ENCODE measurements around the gene MAN2A1. TPM values are rescaled to one million over a fixed set of nuclear protein-coding genes. Genes with fewer than 3 reads are reported as not detected.

Gene MAN2A1
- 43.6 TPM for total RNA-seq
- long read RNA-seq, full-length matches to known transcripts, result 48 of 64 reads
- long read RNA-seq, partial matches to known transcripts, result 10 of 64 reads
- long read RNA-seq, other reads (novel, unspliced or antisense), result 6 of 64 reads

DNA sequence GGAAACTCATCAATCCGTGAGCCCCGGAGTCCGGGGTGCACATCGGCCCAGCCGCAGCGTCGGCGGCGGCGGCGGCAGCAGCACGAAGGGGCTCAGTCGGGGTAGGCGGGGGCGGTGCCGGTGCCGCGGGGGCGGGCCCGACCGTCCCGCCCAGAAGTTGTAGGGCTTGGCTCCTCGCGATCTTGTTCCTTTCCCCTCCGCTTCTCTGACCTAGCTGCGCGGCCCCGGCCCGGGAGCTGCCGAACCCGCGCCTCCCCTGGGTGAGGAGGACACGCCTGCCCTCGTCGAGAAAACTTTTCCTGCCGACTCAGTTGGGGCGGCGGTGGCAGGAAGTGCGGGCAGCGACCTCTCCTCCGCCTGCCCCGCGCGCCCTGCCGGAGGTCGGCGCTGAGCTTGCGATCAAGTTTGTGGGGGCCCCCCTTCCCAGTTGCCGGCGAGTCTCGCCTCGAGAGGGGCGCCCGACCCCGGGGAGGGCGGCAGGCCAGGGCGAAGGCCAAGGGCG is at the start of gene MAN2A1:
TSS of gene MAN2A1 (plus strand) at position 188 of the 502 bp plus-strand sequence. CDS start 491 bp downstream, outside the sequence.
- peak within 1 kb of the TSS; percentile 95 for H3K4me3 ChIP-seq
- H3K27ac ChIP-seq, result peak within 1 kb of the TSS; percentile 90
- H3K27me3 ChIP-seq, result no peaks in the 10 kb centered on the region
- TF ChIP-seq, protein P1, sequence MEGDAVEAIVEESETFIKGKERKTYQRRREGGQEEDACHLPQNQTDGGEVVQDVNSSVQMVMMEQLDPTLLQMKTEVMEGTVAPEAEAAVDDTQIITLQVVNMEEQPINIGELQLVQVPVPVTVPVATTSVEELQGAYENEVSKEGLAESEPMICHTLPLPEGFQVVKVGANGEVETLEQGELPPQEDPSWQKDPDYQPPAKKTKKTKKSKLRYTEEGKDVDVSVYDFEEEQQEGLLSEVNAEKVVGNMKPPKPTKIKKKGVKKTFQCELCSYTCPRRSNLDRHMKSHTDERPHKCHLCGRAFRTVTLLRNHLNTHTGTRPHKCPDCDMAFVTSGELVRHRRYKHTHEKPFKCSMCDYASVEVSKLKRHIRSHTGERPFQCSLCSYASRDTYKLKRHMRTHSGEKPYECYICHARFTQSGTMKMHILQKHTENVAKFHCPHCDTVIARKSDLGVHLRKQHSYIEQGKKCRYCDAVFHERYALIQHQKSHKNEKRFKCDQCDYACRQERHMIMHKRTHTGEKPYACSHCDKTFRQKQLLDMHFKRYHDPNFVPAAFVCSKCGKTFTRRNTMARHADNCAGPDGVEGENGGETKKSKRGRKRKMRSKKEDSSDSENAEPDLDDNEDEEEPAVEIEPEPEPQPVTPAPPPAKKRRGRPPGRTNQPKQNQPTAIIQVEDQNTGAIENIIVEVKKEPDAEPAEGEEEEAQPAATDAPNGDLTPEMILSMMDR (IDR thresholded peaks at IDR 0.05), result peak; percentile 4
- no peaks in the 10 kb centered on the region for H3K9me3 ChIP-seq
- peak; percentile 82 for ATAC-seq
- intact Hi-C loops (cut with DNase I), result no loop called here
- peaks cover 15% of the 10 kb centered on the region for H3K4me1 ChIP-seq
- DNase-seq, result peak; percentile 91
- no peaks in the 10 kb centered on the region for H3K36me3 ChIP-seq

DNA sequence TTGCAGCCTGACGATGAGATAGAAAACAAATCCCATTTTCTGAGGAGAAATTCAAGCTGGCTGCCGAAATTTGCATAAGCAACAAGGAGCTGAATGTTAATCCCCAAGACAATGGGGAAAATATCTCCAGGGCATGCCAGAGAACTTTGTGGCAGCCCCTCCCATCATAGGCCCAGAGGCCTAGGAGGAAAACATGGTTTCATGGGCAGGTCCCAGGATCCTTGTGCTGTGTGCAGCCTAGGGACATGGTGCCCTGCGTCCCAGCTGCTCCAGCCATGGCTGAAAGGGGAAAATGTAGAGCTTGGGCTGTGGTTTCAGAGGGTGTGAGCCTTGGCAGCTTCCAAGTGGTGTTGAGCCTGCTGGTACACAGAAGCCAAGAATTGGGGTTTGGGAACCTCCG is 48.8 kb upstream of the MAN2A1 start:
- Histone ChIP-seq H3K9me3 (no peaks in the 10 kb centered on the region), H3K36me3 (no peaks in the 10 kb centered on the region), H3K27ac (no peak overlapping the region), H3K27me3 (no peaks in the 10 kb centered on the region), H3K4me1 (no peaks in the 10 kb centered on the region), H3K4me3 (no peak overlapping the region)
- intact Hi-C loops (cut with DNase I), result no loop called here
- TF ChIP-seq, protein P1 (IDR thresholded peaks at IDR 0.05), result no peak
- ATAC-seq (no peak), DNase-seq (no peak)

DNA sequence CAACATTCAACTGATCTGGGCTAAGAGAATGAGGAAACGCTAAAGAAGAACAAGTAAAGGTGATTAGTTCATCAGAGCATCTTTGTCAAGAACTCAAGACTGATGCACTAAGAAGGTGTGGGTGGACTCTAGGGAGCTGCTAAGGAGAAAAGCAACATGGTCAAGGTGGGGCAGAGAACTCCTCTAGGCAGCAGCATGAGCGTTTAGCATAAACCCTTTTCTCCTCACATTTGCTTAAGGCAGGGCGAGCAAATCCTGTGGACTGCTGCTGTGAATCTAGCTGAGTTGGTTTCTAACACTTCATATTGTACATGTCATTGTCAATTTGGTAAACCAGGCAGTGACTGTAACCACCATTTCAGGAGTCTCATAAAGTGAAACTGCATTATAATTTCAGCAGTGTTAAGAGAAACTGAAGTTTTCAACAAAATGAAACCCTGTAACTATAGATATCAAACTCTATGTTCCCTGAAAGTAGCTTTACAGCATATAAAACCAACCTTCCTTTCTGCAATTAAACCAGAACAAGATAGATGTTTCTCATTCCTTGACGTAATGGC is 45.9 kb upstream of the MAN2A1 start:
- Histone ChIP-seq H3K36me3 (no peaks in the 10 kb centered on the region), H3K4me3 (no peak overlapping the region), H3K27ac (no peak overlapping the region), H3K9me3 (no peaks in the 10 kb centered on the region), H3K27me3 (no peaks in the 10 kb centered on the region), H3K4me1 (no peaks in the 10 kb centered on the region)
- no peak for ATAC-seq
- TF ChIP-seq, protein P1 (IDR thresholded peaks at IDR 0.05), result no peak
- no peak for DNase-seq
- intact Hi-C loops (cut with DNase I), result no loop called here

DNA sequence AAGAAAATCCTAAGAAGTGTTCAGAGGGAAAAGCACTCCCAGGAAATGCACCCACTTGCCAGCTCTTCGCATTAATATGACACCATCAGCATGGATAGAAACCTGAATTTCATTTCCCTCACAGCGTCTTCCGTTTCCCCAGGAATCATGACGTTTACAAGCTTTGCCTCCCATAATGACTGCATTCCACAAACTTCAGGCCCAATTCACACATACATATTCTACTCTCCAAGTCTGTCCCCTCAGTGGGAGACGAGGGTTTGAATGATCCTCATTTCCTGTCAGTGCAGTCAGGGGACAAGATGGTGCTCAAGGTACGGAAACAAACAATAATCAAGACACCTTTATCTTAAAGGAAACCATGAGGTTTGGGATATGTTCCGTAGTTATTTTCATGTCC is 44.9 kb upstream of the MAN2A1 start:
- no peak overlapping the region for H3K4me3 ChIP-seq
- H3K4me1 ChIP-seq, result no peaks in the 10 kb centered on the region
- H3K36me3 ChIP-seq, result no peaks in the 10 kb centered on the region
- no peaks in the 10 kb centered on the region for H3K27me3 ChIP-seq
- TF ChIP-seq, protein P1 (IDR thresholded peaks at IDR 0.05), result no peak
- no peaks in the 10 kb centered on the region for H3K9me3 ChIP-seq
- no peak for ATAC-seq
- DNase-seq, result no peak
- intact Hi-C loops (cut with DNase I), result no loop called here
- H3K27ac ChIP-seq, result no peak overlapping the region

DNA sequence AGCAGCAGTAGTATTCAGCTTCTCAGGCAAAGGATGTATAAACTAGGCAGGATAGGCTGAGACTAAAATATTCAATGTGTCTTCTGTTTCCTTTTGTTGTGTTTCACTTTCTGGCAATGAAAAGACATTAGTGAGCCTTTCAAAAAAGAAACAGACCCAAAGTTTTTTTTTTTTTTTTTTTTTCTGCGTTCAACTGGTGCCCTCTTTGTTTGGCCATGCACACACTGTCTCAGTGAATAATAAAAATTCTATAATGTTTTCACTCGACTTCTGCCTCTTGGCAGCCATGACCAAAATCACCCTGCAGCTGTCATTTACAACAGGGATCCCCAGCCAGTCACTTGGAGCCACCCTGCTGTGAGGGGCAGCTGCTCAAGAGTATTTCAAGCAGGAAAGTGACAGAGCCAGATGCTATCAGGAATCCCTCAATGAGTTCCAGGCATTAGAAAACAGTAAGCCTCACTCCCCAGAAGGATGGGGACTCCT is 44.0 kb upstream of the MAN2A1 start:
- intact Hi-C loops (cut with DNase I), result no loop called here
- no peak overlapping the region for H3K27ac ChIP-seq
- ATAC-seq (no peak), DNase-seq (no peak)
- TF ChIP-seq, protein P1 (IDR thresholded peaks at IDR 0.05), result no peak
- no peaks in the 10 kb centered on the region for H3K9me3 ChIP-seq
- no peak overlapping the region for H3K4me3 ChIP-seq
- H3K36me3 ChIP-seq, result no peaks in the 10 kb centered on the region
- H3K4me1 ChIP-seq, result no peaks in the 10 kb centered on the region
- H3K27me3 ChIP-seq, result no peaks in the 10 kb centered on the region
